ENCODE data around the gene HMGB2.

The HMGB2 gene

DNA sequence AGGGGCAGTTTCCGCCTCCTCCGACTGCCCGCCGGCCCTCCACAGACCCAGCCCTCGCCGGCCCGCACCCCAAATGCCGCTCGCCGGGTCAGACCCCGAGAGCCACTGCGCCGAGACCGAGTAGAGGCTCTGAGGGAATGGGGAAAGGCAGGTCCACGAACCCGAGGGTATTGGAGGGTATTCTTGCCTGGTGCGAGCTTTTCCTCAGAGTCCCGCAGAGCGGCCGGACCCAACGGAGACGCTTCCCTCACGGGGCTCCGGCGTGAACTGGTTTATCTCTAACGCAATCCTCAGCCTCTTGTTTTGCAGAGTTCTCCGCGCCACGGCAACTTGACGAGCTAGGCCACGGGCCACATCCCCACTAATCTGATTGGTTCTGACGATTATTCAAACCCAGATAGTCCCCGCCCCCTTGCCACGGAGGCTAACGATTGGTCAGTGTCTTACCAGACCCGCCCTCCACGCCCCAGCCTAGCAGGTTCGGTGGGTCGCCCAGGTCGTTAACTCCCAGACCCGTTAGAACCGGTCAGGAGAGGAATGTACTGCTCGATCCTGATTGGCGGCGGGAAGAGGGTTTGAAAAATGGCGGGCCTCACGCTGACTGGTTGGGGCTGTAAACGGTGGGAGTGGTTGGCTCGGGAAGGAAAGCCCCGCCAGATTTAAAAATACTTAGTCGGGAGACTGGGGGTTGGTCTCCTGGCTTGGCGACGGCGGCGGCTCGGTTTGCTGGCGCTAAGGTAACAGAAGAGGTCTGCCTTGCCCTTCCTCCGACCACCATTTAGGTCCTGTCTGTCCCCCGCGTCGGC lies at the start of gene HMGB2:
HMGB2 (minus strand) TSS at position 274 of the 806 bp plus-strand sequence. CDS start 709 bp downstream, outside the sequence.
- peak; percentile 99 for DNase-seq (ENCODE audit: insufficient read length, low spot score)
- peak; percentile 98 for FAIRE-seq

DNA sequence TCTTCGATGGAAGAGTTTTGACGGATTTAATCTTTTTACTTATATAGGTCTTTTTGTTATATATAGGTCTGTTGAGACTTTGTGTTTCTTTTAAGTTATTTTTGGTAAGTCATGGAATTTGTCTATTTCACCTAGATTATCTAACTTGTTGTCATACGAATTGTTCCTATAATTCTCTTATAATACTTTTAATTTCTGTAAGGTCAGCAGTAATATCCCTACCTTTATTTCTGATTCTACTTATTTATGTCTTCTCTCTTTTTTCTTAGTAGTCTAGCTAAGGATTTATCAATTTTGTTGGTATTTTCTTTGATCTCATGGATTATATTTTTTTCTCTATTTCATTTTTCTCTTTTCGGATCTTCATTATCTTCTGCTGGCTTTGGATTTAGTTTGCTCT lies 48.2 kb upstream of the HMGB2 start:
- FAIRE-seq (no peak), DNase-seq (ENCODE audit: insufficient read length, low spot score) (no peak)

DNA sequence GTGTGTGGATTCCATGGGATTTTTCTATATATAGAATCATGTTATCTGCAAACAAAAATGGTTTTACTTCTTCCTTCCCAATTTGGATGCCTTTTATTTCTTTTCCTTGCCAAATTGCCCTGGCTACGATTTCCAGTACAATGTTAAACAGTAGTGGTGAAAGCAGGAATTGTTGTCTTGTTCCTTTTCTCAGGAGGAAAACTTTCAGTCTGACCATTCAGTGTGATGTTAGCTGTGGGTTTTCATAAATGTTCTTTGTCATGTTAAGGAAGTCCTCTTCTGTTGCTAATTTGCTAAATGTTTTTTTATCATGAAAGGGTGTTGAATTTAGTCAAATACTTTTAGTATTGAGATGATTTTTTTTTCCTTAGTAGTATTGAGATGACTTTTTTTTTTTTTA lies 47.5 kb upstream of the HMGB2 start:
- DNase-seq (ENCODE audit: insufficient read length, low spot score), result no peak
- no peak for FAIRE-seq

DNA sequence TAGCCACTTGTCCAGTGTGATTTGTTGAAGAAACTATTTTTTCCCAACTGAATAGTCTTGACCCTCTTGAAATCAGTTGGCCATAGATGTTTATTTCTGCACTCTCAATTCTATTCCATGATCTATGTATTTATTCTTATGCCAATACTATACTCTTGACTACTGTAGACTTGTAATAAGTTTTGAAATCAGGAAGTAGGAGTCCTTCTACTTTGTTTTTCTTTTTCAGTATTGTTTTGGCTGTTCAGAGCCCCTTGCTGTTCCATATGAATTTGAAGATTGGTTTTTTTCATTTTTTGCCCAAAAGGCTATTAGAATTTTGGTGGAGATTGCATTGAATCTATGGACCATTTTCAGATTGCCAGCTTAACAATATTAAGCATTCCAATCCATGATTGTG lies 46.8 kb upstream of the HMGB2 start:
- DNase-seq (ENCODE audit: insufficient read length, low spot score) (no peak), FAIRE-seq (no peak)

DNA sequence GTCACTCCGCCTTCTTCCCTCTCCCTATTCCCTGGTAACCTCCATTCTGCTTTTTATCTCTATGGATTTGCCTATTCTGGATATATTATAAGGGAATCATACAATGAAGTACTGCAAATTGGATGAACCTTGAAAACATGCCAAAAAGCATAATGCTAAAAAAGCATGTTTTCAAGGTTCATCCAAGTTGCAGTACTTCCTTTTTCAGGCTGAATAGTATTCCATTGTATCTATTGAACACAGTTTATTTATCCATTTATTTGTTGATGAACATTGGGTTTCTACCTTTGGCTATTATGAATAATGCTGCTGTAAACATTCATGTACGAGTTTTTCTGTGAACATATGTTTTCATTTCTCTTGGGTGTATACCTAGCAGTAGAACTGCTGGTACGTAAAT lies 45.8 kb upstream of the HMGB2 start:
- DNase-seq (ENCODE audit: insufficient read length, low spot score) (no peak), FAIRE-seq (no peak)

DNA sequence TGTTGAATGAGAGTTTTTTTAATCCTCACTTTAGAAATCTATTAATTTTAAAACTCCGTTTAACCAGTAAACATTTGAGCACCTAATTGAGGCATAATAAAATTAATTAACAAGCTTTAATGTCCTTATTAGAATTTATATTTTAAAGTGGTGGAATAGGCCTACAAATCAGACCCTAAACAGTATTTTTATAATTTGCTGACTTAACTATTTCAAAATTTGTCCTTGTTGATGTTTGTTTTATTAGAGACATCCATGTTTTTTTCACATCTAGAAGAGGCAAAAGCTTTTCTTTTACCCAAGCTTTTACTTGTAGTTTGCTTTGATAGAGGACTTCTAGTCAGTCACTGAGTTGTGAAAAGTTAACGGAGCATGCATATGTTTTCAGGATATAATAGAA lies 40.4 kb upstream of the HMGB2 start:
- DNase-seq (ENCODE audit: insufficient read length, low spot score) (no peak), FAIRE-seq (no peak)

DNA sequence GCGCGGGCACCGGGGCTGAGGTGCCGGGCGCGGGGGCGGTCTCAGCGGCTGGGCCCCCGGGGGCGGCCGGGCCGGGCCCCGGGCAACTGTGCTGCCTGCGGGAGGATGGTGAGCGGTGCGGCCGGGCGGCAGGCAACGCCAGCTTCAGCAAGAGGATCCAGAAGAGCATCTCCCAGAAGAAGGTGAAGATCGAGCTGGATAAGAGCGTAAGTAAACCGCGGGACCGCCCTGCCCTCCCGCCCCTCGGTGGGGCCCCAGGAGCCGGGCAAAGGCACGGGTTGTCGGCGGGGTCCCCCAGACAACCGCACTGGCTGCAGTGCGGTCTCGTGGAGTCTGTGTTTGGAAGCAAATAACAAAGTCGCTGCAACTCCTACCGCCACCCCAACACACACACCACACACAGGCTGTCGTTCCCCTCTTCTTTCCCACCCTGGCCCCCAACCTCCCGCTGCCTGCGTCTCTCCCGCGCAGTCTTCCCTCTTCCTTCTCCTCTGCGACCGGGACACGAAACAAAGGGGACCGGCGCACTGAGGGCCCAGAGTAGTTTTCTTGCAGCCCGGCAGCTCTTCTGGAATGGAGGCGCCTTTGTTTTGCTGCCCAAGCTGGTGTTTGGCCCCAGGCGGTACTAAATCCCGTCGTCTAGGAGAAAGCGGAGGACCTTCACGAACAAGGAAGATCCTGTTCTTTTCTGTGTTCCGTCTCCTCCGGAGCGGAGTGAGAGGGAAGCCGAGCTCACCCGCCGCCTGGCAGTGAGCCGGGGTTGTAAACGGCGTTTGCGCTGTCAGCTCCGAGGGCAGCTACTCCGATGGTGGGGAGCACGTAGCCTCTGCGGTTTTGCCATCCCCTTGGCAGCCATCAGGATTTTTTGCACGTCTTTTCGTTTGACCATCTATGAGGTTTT lies 37.4 kb upstream of the HMGB2 start:
- peak; percentile 36 for FAIRE-seq
- DNase-seq (ENCODE audit: insufficient read length, low spot score), result peak; percentile 45

DNA sequence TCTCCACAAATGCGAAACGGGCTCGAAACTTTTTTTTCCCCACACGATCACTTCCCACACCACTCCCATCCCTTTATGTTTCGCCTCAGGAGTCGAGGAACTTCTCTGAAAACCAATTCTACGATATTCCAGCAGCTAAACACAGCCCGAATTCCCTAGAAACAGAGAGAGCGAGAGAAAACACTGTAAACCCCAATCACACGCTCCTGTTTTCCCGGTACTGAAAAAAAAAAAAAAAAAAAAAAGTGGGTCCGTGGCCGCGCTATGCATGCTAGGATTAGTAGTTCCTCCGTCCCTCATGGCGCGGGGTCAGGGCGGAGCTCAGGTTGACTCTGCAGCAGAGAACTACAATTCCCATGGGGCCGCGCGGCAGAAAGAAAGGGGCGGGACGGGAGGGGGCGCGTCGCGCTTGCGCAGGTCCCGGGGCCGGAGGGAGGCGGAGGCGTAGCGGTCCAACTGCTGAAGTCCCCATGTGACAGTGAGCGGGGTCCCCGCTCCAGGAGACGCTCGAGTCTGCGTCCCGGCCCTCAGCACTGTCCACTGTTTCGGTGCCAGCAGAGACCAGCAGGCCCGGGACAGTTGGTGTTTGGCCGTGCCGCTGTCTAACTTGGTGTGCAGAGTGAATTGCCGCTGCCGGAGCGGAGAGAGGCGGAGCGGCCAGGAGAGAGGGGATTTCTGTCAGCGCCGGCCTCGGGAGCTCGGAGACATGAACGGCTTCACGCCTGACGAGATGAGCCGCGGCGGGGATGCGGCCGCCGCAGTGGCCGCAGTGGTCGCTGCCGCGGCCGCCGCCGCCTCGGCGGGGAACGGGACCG lies 36.5 kb upstream of the HMGB2 start, which contains the start of gene SAP30:
SAP30 (plus strand) TSS at position 478 of the 815 bp plus-strand sequence; CDS start at position 707, 229 bp downstream.
- DNase-seq (ENCODE audit: insufficient read length, low spot score) (peak; percentile 95), FAIRE-seq (peak; percentile 96)

DNA sequence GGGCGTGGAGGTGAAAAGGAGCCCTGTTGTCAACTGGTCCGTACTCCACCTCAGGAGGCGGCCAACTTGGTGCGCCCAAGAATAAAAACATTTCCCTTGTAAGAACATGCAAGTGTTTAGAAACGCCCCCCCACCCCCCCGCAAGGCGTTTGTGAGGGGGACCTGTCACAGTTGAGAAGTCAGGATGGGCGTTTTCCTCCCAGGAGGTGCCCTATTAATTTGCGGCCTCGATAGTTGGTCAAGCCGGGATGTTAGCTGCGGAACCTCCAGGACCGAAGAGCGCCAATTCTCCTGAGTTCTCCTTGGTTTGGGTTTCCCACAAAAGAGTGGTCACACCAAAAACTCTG lies 35.9 kb upstream of the HMGB2 start:
- FAIRE-seq (no peak), DNase-seq (ENCODE audit: insufficient read length, low spot score) (peak; percentile 40)

DNA sequence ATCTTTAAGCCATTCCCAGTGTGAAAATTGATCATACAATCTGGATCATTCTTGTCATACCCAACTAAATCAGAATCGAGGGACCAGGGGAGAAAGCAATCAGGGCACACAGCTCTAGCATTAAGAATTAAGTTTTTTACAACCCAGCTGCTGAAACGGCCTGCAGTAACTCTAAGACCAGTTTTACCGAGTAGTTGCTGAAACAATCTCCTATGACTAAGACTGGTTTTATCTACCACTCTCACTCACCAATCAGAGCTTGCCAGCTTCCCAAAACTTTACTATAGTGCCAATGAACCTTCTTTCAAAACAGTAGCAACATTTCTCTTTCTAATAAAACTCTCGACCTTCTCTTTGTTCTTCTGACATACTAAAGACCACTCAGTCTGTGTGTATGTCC lies 33.8 kb upstream of the HMGB2 start:
- FAIRE-seq (no peak), DNase-seq (ENCODE audit: insufficient read length, low spot score) (no peak)

DNA sequence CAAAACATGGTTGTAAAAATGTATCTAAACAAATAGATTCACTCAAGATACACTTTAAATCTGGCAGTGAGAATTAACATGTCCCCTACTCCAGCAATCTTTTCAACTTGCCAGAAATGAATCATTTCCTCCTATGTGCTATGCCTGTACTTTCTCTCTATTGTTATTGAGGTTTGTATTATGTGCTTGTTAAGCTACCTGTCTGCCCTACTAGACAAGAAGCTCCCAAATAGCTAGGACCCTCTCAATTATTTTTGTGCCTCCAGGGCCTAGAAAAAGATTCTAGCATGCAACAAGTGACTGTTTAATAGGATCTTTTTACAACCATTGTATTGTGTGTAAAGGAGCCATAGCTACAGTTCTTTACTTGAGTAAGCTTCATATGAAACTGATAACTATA lies 33.1 kb upstream of the HMGB2 start:
- DNase-seq (ENCODE audit: insufficient read length, low spot score) (no peak), FAIRE-seq (no peak)

DNA sequence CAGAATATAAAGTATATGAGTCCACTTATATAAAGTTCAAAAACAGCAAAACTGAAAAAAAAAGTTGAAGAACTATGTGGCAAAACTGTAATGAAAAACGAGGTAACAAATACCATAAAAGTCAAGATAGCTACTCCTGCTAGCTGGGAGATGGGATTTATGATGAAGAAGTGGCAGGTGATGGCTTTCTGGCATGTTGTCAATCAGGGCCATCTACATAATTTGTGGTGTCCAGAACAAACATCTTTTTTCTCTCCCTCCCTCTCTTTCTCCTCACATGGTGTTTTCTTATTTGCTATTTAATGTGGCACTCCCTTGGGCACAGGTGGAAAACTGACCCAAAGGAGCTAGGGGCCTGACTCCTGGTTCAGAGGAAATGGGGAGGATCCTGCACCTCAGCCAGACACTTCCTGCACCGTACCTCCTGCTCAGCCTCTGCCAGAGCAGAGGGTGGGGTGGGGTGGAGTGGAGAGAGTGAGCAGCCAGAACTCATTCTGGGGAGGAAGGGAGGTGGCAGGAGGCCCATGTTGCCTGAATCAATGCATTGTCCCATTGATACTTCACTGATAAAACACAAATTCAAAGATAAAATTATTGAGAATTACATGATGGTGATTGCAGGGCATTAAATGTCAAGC lies 31.3 kb upstream of the HMGB2 start:
- FAIRE-seq (no peak), DNase-seq (ENCODE audit: insufficient read length, low spot score) (no peak)

DNA sequence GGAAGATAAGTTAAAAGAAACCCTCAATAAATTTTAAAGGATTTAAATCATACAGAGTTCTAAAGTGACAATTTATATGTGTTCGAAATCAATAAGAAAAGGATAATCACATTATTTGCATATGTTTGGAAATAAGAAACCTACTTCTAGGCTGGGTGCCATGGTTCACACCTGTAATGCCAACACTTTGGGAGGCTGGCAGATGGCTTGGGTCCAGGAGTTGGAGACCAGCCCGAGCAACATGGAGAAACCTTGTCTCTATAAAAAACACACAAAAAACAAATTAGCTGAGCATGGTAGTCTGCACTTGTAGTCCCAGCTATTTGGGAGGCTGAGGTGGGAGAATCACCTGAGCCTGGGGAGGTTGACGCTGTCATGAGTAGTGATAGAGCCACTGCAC lies 28.5 kb upstream of the HMGB2 start:
- no peak for DNase-seq (ENCODE audit: insufficient read length, low spot score)
- FAIRE-seq, result no peak

DNA sequence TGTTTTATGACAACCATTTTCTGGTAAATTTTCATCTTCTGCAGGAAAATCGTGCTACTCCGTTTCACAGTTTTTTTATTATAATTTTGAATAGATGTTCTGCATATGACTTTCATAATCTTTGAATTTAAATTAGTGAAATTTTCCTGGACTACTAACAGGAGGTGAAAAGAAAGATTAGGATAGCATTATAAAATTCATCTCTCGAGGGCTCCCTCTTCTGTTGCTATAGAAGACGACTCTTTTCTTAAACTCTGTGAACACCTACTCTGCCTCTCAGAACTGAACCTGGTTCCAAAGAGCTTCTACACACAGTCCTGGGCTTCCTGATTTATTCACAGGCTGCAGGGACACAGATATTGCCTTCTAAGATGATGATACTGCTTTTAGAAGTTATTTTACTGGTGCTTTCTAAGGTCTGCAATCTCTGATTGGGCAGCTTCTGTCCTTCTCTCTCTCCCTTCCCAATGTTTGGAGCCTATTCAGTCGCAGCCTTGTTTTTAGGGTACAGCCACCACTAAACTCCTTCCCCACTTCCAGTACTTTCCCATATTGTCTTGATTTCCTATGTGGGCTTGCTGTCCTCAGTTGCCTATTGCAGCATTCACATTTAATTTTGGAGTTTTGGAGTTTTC lies 26.5 kb upstream of the HMGB2 start:
- DNase-seq (ENCODE audit: insufficient read length, low spot score) (peak; percentile 19), FAIRE-seq (no peak)

DNA sequence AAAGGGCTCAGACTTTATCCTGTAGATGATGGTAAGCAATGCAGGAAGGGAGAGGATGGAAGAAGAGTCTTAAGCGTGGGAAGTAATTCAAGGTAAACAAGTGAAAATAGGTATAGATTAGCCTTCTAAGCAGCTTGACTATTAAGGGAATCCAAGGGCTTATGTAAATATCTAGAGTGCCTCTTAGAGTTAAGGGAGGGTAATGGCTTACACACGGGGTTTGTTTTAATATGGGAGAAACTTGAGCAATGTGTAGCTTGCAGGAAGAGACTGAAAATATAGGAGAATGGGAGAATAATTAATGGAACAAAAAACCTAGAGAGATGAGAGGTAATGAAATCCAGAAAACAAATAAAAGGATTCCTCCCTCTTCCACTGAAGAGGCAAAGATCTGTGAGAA lies 23.8 kb upstream of the HMGB2 start:
- FAIRE-seq (no peak), DNase-seq (ENCODE audit: insufficient read length, low spot score) (no peak)

DNA sequence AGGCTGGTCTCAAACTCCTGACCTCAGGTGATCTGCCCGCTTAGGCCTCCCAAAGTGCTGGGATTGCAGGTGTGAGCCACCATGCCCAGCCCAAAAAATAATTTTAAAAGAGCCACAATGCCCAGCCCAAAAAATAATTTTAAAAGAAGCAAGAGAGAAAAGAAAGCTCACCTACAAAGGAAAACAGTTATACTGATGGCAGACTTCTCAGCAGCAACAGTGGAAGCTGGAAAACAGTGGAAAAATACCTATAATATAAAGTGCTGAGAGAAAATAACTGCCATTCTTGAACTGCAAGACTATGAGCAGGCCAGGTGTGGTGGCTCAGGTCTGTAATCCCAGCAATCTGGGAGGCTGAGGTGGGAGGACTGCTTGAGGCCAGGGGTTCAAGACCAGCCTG lies 13.3 kb upstream of the HMGB2 start:
- DNase-seq (ENCODE audit: insufficient read length, low spot score) (no peak), FAIRE-seq (peak; percentile 33)

DNA sequence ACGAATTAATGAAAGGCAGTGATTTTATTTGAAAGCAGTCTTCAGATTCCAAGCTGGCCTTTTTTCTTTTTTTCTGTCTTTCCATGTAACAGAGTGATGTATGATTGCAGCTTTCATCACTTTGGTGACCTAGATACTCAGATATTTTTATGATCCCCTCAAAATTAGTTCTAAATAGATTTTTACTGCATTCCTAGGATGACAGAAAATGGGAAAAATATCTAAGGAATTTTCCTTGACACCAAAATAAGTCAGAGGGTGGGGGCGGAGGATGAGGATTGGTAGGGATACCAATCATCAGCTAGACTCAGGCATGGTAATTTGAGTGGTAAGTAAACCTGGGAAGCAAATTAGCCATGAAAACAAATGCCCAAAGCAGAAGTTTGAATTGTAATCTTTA lies 11.9 kb upstream of the HMGB2 start:
- DNase-seq (ENCODE audit: insufficient read length, low spot score), result peak; percentile 68
- peak; percentile 86 for FAIRE-seq

DNA sequence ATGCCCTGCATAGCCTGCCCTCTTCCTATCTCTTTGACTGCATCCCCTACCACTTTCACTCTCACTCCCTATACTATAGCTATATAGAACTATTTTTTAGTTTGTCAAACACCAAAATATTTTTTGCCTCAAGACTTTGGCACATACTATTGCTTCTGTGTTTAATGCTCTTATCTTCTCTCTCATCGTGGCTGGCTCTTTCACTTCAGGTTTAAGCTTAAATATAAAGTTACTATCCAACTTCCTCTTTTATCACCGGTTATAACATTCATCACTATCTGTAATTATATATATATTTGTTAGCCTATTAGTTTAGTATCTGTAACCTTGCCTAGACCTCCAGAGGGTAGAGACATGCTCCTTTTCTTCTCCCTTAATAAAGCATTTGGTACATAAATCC lies 11.5 kb upstream of the HMGB2 start:
- FAIRE-seq (no peak), DNase-seq (ENCODE audit: insufficient read length, low spot score) (no peak)

DNA sequence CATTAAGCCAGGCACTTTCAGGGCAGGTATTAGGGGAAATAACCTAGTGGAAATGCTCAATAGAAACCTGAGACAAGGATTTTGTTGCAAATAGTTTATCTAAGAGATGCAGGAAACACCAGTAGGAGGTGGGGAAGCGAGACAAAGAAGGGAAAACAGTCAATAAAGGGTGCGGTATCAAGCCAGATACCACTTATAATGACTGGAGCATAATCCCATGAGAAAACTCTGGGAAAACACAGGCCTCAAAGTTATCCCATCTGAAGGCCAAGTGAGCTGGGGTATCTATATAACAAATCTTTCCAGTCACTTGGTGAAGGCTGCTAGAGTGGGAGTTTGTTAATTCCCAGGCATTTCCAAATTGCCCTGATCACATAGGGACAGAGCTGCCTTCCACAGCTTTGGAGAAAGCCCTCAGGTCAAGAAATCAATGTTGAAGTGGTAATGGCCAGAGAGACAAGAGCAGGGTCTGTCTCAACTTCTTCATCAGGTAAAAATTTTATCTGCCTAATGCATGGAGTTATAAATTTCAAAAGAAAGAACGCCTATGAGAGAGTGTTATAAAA lies 9.8 kb upstream of the HMGB2 start:
- DNase-seq (ENCODE audit: insufficient read length, low spot score) (no peak), FAIRE-seq (no peak)

DNA sequence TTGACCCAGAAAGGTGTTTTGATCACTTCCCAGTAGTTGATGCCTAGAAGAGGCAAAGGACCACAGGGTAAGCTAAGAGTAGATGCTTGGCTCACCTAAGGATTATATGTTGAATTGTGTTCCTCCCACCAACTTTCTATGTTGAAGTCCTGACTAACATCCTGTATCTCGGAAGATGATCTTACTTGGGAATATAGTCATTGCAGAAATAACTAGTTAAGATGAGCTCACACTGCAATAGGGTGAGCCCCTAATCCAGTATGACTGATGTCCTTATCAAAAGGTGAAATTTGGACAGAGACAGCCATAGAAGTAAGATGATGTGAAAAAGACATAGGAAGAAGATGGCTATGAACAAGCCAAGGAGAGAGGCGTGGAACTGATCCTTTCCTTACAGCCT lies 3.3 kb upstream of the HMGB2 start:
- FAIRE-seq (no peak), DNase-seq (ENCODE audit: insufficient read length, low spot score) (no peak)

Measured in HTR-8/SVneo (cell line).